RPMI7951 (cell line): ENCODE results near the gene PGRMC2. TPM values are rescaled to one million over a fixed set of nuclear protein-coding genes. Genes with fewer than 3 reads are reported as not detected.
"Not testable (repeated sequence)": the region's sequence is repeated elsewhere in the genome, so short reads cannot be mapped to it uniquely, and the experiment has no call there.

Source experiments
- DNase-seq: peaks from one replicate; pipeline ENCODE4 v3.0.0-alpha.2; 2012; ENCODE audit warnings: low read depth
- total RNA-seq: library from RNA; depleted of rRNA; stranded (reverse); fragments of >200 nt; shearing (Covaris generic); gene quantifications from 2 replicates; pipeline ENCODE4 v1.2.3, GENCODE V29; 2014

PGRMC2 gene
- total RNA-seq, 1 experiment from 2014 or later = 15.6 TPM

GRCh38 chr4:128268970-128269369 lies 18.6 kb downstream of the PGRMC2 start:
- no peak for DNase-seq

- DNase-seq = no peak
These were observed 19.9 kb downstream of the PGRMC2 start for GRCh38 chr4:128267745-128268144.

- not testable (repeated sequence) for DNase-seq
These were observed 20.4 kb downstream of the PGRMC2 start for GRCh38 chr4:128267171-128267570.

- not testable (repeated sequence) for DNase-seq
These were observed 22.1 kb downstream of the PGRMC2 start for GRCh38 chr4:128265550-128265949.

DNA sequence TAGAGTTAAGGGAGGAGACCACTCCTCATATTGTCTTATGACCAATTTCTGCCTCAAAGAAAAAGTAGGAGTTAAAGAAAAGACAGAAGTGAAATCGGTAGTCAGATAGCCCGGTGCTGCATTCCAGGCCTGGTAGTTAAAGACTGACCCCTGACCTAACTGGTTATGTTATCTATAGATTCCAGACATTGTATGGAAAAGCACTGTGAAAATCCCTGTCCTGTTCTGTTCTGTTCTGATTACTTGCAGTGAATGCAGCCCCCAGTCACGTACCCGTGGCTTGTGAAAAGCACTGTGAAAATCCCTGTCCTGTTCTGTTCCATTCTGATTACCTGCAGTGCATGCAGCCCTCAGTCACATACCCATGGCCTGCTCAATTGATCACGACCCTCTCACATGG lies 27.7 kb downstream of the PGRMC2 start:
- DNase-seq = not testable (repeated sequence)

DNA sequence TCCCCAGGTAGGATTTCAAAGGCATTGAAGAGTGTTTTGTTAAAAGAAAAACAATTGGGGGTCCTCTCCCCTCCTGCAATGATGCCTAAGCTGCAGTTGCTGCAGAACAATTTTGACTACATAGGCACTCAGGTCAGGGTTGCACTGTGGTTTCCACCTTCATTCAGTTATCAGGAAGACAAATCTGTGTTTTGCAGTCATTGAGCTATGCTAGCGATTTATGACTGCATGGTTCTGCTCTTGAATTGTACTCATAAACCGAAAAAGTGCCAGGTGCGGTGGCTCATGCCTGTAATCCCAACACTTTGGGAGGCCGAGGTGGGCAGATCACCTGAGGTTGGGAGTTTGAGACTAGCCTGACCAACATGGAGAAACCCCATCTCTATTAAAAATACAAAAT lies 29.4 kb downstream of the PGRMC2 start:
- DNase-seq = not testable (repeated sequence)

GRCh38 chr4:128256539-128256938 lies 31.1 kb downstream of the PGRMC2 start:
- DNase-seq = no peak

GRCh38 chr4:128255906-128256305 lies 31.7 kb downstream of the PGRMC2 start:
- DNase-seq = no peak

GRCh38 chr4:128249787-128250668 lies 37.6 kb downstream of the PGRMC2 start:
- no peak for DNase-seq

DNA sequence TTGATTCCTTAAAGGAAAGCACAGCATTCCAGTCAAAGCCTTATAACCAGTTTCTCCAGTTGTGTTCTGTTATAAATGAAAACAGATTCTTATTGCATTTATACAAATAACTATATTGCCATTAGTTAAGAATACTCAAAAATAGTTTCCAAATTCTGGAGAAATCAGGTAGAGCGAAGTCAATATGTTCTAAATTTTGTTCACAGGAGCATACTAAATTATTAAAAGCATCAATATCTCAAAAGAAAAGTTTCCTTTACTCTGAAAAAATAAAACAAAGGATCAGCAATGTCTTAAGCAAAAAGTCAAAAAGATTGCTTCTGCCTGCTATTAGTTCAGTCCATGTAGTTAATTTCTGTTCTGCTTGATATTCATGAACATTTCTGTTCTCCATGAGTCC lies 39.7 kb downstream of the PGRMC2 start:
- DNase-seq = no peak

- not testable (repeated sequence) for DNase-seq
These were observed 42.2 kb downstream of the PGRMC2 start for GRCh38 chr4:128245391-128245790.

DNA sequence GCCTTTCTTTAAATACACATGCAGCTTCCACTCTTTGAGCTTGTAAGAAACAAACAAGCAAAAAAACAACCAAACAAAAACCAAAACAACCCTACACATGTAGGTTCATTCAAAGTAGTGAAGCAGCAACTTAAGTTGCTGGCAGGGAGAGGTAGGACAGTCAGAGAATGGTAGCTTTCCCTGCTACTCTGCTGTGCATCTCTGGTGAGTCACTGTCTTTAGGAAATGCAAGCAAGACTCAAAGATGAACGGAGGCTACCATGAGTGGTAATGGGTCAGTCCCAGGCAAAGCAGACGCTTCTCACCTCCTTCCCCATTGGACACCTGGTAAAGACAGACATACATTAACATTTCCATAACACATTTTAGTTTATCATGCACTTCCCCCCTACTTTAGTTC lies 43.2 kb downstream of the PGRMC2 start:
- peak; percentile 51 for DNase-seq

GRCh38 chr4:128242601-128243000 lies 45.0 kb downstream of the PGRMC2 start:
- DNase-seq = no peak

- DNase-seq = no peak
These were observed 45.6 kb downstream of the PGRMC2 start for GRCh38 chr4:128241981-128242380.

GRCh38 chr4:128241425-128241913 lies 46.1 kb downstream of the PGRMC2 start:
- DNase-seq = peak; percentile 98

DNA sequence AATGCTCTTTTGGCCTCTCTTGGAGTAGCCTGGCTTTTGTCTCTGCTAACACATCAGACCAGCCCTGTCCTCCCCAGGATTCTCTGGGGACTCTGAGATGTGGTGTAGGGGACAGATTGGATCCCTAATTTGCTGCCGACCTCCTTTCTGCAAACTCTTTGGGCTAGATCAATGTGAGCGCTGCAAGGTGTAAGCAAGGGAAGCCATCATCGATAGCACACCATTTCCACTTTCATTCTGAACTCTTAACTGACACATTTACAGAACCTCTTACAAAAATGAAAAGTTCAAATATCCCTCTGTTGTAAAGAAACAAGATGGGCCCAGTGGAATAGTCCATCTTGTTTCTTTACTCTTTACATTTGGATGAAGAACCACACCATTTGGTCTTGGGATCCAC lies 46.6 kb downstream of the PGRMC2 start:
- no peak for DNase-seq

- no peak for DNase-seq
These were observed 52.8 kb downstream of the PGRMC2 start for GRCh38 chr4:128234836-128235235.

GRCh38 chr4:128232719-128233118 lies 54.9 kb downstream of the PGRMC2 start:
- DNase-seq = no peak

- no peak for DNase-seq
These were observed 58.5 kb downstream of the PGRMC2 start for GRCh38 chr4:128228845-128229795.

DNA sequence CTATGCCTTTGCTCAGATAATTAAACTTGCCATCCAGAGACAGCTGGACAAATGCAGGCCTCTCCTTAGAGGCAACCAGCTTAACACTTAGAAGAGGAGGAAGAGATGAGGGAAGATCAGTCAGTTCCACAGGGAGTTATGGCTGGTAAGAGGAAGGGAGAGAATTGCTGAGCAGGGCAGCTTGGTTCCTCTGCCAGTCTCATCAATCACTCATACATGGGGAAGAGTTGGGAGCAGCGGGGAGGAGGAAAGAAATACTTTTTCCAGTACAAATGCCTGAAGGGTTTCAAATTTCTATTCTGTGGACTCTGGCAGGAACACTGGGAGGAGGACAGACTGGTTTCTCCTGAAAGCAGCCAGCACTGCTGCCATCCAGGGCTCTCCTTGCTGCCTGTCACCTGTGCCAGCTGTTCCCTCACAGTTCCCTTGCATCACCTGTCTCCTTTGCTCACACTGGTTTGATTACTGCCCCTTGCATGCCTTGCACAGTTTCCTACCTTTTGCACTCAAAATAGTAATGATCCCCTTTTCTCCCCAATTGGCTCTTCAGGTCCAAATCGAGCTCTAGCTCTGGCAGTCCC lies 59.5 kb downstream of the PGRMC2 start:
- no peak for DNase-seq

DNA sequence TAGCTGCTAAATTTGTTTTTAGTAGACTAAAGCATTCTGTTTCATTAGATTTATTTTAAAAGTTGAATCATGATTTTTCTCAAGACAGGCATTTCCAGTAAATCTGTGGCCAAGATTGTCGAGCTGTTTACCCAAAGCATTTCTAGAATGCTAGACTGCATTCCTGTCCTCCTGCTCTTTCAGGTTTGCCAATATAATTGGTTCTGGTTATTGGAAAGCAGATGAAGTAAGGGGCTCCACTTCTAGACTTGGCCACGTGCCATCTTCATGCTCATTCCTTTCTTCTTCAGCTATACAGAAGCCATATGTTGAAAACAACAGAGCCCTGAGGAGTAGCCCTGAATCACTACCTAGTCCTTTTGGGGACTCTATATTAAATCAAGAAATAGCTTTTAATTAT lies 62.5 kb downstream of the PGRMC2 start:
- no peak for DNase-seq

DNA sequence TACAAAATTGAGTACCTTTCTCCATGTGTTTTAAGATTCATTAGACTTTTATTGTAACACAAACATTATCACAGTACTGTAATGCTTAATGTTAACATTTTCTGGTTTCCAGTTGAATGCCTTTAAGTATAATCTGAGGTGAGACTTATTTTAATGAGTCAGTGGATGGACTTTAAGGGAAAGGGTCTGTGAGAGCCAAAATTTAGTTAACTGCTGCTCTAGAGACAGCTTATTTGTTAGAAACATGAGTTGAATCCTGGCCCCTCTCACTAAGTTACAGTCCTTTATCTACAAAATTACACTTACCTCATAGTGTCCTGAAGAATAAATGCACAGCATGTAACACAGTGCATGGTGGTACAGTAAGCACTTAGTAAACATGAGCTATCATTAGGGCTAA lies 66.0 kb downstream of the PGRMC2 start:
- DNase-seq = no peak
